AG20443 (cell line): ENCODE results near the gene MYF6.
A peak's percentile ranks its signal among the peaks of the same experiment; 100 is the strongest.

Experiments used
- DNase-seq: peaks from one replicate; pipeline ENCODE4 v3.0.0; 2012; ENCODE audit warnings: low spot score, mixed read lengths

MYF6 gene

DNA sequence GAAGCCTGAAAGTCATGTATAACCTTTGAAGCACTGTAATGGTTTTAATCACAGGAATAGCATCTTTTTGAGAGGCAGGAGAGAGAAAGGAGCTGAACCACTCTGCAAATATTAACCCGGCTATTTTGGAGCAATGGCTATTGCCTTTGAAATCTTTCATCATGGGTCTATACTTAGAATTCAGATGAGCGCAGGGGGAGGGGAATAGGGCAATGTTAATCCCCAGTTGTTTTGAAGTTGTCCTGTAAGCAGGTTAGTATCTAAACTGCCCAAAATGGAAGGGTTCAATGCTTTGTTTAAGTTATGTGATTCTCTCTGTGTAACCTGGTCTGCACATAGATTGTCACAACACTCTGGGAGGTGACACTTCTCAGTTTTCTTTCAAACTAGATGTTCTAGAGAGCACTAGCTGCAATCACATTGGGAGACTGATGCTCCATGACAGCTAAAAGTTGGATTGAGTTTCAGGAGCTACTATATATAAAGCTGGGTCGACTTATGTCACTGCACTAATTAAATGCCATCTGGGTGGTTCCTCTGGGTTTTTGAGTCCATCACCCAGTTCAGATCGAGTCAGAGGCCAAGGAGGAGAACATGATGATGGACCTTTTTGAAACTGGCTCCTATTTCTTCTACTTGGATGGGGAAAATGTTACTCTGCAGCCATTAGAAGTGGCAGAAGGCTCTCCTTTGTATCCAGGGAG lies at the start of gene MYF6:
TSS of gene MYF6 (plus strand) at position 509 of the 704 bp plus-strand sequence. CDS start at position 595, 86 bp downstream.
- no peak for DNase-seq

DNA sequence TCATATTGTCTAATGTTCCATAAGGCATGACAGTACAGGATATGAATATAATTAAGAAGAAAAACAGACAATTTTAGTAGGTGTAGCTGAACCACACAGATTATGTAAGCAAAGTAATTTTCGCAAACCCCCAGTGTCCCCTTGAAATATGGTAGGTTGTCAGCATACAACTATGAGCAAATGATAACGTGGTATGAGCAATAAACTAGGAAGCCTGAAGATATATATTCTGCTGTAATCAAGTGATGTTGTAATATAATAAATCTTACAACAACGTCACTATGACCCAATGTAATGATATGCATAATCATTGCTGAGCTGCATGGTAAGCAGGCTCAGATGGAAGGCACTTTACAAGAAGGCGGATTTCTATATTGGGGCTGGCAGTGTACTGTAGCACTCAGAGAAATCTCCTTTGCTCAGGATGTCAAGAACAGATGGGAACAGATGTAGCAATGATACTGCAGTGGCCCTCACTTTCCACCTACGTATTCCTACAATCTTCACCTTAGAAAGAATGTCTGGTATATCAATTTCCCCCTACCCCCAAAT lies 47.8 kb upstream of the MYF6 start:
- DNase-seq = no peak

DNA sequence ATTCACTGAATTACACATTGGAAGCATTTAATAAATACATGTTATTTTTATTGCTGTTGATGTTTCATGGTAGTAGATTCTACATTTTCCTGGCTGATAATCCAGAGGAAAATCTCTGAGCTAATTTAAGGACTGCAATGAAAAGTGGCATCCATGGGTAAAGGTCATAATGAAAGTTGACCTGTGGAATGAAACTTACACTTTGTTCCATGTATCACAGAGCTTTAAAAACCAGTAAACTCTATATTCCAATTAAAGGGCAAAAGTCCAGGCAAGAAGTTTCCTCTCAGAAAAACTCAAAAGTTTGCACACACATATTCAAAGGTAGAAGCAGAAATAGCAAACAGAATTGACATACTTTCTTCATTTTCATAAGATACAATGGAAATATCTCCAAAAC lies 44.8 kb upstream of the MYF6 start:
- no peak for DNase-seq

DNA sequence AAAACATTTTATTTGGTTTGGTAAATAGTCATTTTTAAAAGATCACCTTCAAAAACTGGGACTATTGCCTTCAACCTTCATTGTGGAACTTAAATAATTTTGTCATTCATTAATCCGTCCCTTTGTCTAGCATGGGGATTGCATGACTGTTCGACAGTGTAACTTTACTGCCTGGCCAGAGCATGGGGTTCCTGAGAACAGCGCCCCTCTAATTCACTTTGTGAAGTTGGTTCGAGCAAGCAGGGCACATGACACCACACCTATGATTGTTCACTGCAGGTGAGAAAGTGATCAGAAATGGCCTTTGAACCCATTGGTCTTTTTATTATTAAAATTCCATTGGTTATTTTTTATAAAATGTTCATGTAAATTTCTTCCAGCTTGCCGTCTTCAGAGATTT lies 37.2 kb upstream of the MYF6 start:
- no peak for DNase-seq

DNA sequence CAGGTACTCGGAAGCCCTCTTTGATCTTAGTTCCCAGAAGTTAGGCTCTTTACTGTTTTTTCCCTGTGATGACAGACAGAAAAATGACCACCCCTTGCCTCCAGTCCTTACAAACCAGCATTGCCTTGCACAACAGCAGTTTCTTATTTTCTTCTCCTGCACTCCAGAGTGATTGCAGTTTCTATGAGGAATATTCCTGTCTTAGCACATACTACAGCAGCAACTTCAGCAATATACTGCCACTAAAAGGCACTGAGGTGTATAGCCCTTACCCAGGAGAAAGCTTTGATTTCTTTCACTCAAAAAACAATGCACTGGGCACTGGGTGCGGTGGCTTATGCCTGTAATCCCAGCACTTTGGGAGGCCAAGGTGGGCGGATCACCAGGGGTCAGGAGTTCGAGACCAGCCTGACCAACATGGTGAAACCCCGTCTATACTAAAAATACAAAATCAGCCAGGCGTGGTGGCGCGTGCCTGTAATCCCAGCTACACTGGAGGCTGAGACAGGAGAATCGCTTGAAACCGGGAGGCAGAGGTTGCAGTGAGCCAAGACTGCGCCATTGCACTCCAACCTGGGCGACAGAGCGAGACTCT lies 31.3 kb upstream of the MYF6 start:
- peak; percentile 8 for DNase-seq

DNA sequence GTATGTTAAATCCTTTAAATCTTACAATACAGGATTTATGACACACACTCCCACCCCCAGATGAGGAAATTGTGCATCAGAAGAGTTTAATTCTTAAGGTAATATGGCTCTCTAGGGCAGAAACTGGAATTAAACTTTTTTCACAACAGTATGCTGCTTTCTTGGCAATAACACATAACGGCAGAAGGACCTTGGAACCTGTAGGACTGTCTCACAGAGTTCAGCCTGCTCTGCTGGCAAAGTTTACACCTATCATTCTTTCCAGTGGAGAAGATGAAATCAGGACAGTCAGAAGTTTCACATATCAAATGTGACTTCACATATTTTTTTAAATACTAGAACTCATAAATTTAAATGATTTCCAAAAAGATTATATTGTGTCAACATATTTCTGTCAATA lies 30.6 kb upstream of the MYF6 start:
- no peak for DNase-seq

DNA sequence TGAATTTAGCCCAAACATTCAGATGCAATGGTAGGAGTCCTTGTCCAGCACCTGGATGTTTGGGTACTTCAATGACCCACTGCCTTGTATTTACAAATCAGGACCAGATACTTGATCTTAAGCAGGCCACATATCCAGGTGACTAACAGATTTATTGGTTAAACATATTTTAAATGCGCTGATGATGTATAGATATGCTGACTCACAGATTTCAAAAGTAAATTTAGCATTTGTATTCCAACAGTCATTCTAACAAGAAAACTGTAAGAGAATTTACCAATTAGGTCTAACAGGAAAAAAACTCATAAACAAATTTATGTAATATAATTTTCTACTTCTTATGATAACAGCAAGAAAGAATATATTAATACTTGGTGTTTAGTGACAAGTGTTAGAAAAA lies 29.4 kb upstream of the MYF6 start:
- DNase-seq = no peak

DNA sequence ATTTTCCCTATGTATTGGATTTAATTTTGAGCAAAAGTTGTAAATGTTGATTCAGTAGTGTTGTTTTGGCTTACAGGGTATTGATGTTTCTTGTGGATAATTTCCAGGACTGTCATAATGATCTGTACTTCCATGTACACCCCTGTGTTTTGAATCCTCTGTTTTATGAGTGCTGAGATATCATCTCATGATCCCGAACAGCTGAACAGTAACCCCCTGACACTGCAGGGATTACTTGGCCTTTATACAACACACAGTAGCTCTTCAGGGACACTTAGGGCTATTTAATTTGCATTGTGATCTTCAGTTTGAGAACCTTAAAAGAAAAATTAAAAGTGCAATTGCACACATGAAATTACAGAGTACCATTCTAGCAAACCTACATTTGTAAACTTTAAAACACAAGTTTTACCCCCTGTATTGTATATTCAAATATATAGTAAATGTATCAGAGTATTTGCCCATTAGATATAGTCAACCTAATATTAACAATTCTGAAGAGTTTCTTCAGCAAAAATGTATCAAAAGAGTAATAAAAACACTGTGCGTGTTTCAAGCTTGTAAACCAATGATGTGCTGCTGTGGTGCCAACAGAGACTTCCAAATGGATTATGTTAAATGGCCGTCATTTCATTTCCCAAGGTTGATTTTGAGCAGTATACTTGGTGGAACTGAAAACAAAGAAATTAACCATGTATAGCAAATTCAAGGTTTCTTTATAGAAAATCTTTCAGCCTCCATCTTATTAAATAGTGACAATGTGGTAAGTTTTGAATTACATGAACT lies 27.9 kb upstream of the MYF6 start:
- no peak for DNase-seq

DNA sequence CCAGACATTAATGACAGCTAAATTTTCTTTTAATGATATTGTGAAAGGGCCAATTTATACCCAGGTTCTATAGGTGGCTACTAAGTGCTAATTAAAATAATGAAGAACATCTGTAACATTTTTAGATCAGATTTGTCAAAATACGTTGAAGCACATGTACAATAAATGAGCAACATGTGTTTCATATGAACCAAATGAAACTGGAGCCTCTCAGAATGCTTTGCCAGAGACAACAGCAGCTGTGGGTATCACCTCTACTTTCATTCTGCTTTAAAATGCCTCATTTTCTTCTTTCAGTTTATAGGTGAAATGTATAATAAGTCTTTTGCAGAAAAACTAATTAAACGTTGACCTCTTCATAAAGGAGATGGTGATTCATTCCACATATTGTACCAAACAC lies 26.1 kb upstream of the MYF6 start:
- no peak for DNase-seq

DNA sequence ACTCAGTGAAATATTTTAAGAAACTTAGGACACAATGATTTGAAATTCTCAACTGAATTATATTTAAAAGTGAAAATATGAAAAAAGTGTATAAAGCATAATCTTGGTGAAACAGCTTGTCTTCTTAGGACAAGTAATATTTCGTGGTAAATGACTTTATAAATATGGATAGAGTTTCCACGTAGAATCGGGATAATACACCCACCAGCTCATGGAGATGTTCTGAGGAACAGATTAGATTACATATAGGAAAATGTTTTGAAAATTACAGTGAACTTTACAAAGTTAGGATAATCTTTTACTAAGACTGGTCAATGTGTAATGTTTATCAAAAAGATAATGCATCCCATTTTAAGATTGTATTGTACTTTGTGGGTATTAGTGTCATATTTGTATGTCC lies 25.6 kb upstream of the MYF6 start:
- no peak for DNase-seq

DNA sequence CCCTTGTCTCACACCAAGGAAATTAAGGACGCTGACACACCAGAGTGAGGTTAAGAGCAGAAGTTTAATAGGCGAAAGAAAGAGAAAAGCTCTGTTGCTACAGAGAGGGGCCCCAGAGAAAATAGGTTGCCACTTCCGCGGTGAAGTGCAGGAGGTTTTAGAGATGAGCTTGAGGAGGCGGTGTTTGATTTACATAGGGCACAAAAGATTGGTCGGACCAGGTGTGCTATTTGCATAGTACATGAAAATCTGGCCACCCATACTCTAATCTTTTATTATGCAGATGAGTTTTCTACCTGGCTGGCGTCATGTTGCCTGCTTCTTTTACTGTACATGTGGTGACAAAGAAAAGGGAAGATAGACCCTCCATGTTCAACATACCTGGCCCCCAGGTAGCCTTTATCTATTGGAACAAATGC lies 23.3 kb upstream of the MYF6 start:
- DNase-seq = no peak

DNA sequence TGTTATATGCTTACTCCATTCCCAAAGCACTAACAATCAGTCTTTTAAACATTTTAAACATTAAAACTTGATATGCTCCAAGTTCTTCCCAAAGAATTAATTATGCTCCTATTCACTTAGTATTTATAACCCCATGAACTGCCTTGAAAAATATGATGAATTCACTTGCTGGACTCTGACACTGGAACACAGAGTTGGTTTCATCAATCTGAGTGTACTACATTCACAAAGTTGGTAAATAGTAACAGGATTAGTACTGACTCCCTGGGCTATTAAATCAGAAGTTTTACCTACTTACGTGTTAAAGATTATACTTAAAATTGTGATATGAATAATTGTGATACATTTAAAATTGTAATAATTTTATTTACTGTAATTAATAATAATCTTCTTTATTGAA lies 17.3 kb upstream of the MYF6 start:
- DNase-seq = no peak

DNA sequence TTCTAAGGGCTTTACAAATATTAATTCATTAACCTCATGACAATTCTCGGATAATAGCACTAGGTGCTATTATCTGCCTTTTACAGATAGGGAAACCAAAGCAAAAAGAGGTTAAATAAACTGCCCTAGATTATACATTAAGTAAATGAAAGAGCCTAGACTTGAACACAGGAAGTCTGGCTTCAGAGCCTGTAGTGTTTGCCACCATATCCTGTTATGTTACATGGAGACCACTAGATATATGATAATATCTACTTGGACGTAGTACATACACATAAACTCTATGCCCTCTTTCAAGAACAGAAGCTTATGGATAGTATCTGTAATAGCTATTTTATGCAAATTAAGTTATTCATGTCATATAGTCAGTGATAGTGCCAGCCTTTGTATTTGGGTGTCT lies 16.9 kb upstream of the MYF6 start:
- no peak for DNase-seq

DNA sequence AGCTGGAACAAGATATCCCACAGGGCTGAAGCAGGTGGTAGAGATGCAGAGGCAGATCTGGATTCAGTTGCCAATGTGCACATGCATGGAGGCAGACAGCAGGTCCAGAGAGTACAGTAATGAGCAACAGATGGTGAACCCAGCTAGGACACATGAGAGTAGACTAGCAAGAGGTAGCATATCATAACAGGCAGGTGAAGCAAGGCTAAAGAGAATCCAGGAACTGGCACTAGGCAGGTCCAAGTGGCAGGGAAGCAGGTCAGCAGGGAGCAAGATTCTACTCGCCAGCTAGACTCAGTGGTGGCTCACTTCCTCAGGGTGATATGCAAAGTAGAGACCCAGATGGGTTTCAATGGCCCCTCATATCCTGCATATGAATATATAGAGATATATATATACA lies 15.3 kb upstream of the MYF6 start:
- DNase-seq = no peak

DNA sequence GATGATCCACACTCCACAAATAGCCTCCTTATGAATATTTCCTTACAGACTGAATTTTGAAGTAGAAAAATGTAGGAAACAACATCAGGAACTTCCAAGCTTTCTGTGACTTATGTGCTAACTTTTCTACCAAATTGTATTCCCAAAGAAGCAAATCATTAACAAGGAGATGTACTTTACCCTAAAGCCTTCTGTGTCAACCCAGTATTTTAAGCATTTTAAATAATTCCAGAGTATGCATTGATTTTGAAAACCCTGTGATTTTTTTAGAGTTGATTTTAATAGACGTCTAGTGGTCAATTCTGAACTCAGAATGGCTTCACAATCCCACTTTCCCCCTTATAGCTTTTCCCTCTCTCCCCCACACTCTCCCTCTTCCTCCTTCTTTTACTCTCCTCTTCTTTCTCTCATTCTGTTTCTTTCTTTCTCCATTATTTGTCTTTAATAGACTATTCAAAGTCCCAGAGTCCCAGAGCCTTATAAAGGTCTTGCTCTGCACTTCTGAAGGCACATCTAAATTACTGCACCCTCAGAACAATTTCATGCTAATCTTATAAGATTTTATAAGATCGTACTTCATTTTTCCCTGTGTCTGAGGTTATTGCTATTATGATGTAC lies 10.1 kb upstream of the MYF6 start:
- no peak for DNase-seq

DNA sequence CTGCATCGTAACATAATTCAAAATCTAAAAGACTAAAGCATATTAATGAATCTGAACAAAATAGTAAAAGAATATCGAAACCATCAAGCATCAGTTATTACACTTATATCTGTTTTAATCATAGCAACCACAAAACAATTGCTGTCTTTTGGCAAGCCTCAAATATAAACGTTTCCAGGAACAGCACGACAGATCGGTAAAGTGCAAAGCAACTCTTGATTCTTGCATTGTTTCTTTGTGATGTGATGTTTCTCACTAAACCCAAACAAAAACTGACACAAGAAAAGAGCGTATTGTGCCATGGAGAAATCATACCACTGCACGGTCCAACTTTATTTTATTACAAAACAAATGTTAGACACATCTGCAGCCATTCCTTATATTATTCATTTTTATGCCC lies 9.2 kb upstream of the MYF6 start:
- no peak for DNase-seq

DNA sequence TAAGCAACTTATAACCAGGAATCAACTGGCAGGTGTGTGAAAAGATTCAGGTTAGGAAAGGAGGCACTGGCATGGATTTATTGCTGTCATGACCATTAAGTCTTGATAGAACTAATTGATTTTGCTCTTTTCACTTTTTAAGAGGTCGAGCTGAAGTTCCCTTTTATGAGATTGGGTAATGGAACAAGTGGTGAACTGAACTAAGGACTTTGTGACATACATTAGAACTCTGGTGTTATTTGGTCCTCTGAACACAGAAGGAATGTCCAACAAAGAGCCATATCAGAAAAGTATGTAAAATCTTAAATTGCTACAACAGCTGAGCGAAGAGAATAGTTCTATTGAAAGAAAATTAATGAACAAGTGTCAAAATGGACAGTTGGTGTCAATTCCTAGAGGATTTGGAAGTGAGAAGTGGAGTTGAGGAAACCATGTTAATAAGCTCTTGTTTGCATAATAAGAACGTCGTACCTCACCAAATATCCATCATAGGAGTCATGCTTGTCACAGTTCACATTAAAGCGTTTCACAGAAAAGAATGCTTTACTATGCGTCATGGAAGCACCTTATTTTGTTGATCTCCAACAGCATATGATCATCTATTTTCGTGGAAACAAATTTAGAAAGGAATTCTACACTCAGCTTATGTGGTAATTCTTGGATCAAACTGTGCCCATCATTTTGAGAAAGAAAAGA lies 8.4 kb upstream of the MYF6 start:
- DNase-seq = no peak

DNA sequence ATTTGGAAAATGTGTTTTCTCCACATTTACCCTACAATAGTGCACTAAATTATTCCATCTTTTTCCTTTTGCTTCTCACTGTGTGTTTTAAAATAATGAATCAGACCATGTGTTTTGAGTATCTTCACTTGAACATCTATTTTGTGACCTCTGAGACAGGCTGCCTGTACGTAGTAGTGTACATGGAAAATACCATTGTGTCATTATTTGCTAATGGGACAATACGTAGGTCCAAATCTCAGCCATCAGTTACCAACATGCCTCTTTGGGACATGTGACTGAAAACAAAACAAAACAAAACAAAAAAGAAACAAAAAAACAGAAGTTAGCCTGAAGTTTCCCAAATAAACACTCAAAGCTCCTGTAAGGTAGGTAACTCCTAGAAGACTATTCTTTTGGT lies 7.1 kb upstream of the MYF6 start:
- no peak for DNase-seq

DNA sequence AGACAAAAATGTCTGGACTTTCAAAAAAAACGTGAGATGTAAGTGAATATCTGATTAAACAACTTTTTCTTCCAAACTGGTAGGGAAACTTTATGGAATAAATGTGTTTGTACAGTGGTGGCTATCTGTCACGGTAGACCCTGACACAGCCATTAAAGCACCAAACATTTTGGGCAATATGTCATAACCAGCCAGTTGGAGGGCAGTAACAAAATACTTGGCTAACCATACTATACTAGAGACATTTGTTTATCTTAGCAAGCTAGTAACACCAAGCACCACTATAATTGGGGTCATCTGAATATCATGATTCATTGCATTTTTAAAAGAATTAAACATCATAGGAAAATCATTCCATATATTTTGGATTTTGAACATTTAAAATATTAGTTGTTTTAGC lies 6.0 kb upstream of the MYF6 start:
- DNase-seq = no peak

DNA sequence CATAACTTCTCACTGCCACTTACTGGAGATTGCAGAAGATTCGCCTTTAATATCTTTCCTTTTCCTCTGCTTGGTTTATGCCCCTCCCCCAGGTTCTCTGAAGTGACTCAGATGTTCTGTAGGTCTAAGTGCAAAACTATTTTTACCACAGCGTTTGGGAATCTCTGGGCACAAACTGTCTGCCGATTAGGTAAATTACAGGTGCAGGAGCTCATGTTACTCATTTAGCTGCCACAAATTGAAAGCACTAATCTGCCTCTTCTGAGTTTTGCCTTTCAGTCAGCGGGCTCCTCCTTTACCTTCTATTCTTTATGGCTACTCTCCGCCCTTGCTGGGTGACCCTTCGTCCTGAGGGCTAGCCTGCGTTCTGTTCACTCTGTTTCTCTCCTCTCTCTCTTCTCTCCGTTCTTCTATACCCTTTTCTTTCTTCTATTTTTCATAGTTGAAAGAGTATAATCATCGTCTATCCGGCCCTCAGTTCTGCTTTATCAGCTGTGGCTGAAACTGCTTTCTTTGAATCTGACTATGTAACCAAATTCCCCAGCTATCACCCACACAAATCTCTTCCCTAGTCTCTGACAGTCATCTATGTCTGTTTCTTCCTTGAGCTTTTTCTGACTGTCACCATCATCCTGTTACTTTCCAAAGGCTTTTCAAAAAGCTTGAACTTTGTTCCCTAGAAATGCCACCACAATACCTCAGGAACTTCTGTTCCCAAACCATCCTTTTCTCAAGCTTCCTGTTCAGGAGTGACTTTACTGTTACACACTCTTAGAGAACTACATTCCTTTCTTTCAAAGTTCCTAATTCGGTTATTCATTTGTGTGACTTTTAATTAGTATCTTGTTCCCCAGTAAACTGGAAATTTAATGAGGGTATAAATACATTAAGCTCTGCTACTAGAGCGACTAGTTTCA lies 4.3 kb upstream of the MYF6 start:
- peak; percentile 61 for DNase-seq

DNA sequence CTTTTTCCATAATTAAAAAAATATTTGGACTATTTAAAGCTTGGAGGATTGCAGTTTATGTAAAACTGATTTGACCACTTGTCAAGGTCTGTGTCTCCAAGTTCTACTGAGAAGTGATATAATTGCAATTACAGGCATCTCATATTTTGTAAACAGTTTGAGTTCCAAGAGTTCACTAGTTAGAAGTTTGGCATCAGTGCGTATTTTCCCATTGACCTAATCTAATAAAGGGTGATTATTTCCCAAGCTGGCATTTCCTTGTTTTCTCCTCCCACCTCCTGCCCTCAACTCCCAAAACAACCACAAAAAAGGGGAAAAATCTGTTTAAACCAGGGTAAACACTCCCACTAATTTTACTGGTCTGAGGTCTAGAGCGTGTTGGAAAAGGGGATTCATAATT lies 3.0 kb upstream of the MYF6 start:
- no peak for DNase-seq
